Measurements from ENCODE around the gene KIAA0825. TPM values are rescaled to one million over a fixed set of nuclear protein-coding genes. Genes with fewer than 3 reads are reported as not detected.

The KIAA0825 gene
- total RNA-seq, 3 donors from 2014 or later (not counting 1 experiment from before 2014, with no cell fraction given): 2.4 to 5.0 (median 4.8) TPM

- Mint-ChIP-seq H3K4me3 (no peak overlapping the region), H3K4me1 (no peaks in the 10 kb centered on the region), H3K9me3 (peaks cover 0 to 2% of the 10 kb centered on the region in 2 donors), H3K36me3 (no peaks in the 10 kb centered on the region), H3K27me3 (ENCODE audit: low read depth in 2 of 2) (no peaks in the 10 kb centered on the region), H3K27ac (no peak overlapping the region)
- ATAC-seq (no peak), DNase-seq (no peak)
- no peaks in the 10 kb centered on the region for H3K9me3 ChIP-seq (ENCODE audit: control insufficient read depth, insufficient read depth, low read length)
- no peaks in the 10 kb centered on the region for H3K27me3 ChIP-seq (ENCODE audit: control insufficient read depth, insufficient read depth, low read length)
- H3K27ac ChIP-seq (ENCODE audit: low read length): no peak overlapping the region
- H3K36me3 ChIP-seq (ENCODE audit: control insufficient read depth, insufficient read depth, low read length): no peaks in the 10 kb centered on the region
- no peak for TF ChIP-seq CTCF (IDR thresholded peaks at IDR 0.05)
- intact Hi-C loops (cut with micrococcal nuclease): no loop called here
- H3K4me3 ChIP-seq (ENCODE audit: low read length): no peak overlapping the region
- H3K4me1 ChIP-seq (ENCODE audit: control insufficient read depth, insufficient read depth, low read length): no peaks in the 10 kb centered on the region
- 100% methylated on average over 1 of the region's 1 CpG for WGBS (ENCODE audit: insufficient coverage)
These were observed 240.3 kb downstream of the KIAA0825 start for GRCh38 chr5:94378062-94378461.

- Mint-ChIP-seq H3K27ac (no peak overlapping the region), H3K36me3 (no peaks in the 10 kb centered on the region), H3K4me1 (no peaks in the 10 kb centered on the region), H3K27me3 (ENCODE audit: low read depth in 2 of 2) (no peaks in the 10 kb centered on the region), H3K4me3 (no peak overlapping the region), H3K9me3 (peaks cover 0 to 2% of the 10 kb centered on the region in 2 donors)
- Histone ChIP-seq H3K36me3 (ENCODE audit: control insufficient read depth, insufficient read depth, low read length) (no peaks in the 10 kb centered on the region), H3K27ac (ENCODE audit: low read length) (no peak overlapping the region), H3K27me3 (ENCODE audit: control insufficient read depth, insufficient read depth, low read length) (no peaks in the 10 kb centered on the region), H3K4me3 (ENCODE audit: low read length) (no peak overlapping the region), H3K4me1 (ENCODE audit: control insufficient read depth, insufficient read depth, low read length) (no peaks in the 10 kb centered on the region), H3K9me3 (ENCODE audit: control insufficient read depth, insufficient read depth, low read length) (no peaks in the 10 kb centered on the region)
- DNase-seq: no peak
- intact Hi-C loops (cut with micrococcal nuclease): no loop called here
- 86% methylated on average over 2 of the region's 4 CpGs for WGBS (ENCODE audit: insufficient coverage)
- TF ChIP-seq CTCF (IDR thresholded peaks at IDR 0.05): no peak
- ATAC-seq: no peak
These were observed 241.6 kb downstream of the KIAA0825 start for GRCh38 chr5:94376672-94377345.

- no peaks in the 10 kb centered on the region for H3K9me3 ChIP-seq (ENCODE audit: control insufficient read depth, insufficient read depth, low read length)
These were observed 242.6 kb downstream of the KIAA0825 start for GRCh38 chr5:94375801-94376200.

More at GRCh38 chr5:94375801-94376200, 242.6 kb downstream of the KIAA0825 start:
- DNase-seq (no peak), ATAC-seq (no peak)
- no peak overlapping the region for H3K4me3 ChIP-seq (ENCODE audit: low read length)
- Mint-ChIP-seq H3K36me3 (no peaks in the 10 kb centered on the region), H3K9me3 (peaks cover 0 to 2% of the 10 kb centered on the region in 2 donors), H3K4me1 (no peaks in the 10 kb centered on the region), H3K27me3 (ENCODE audit: low read depth in 2 of 2) (no peaks in the 10 kb centered on the region), H3K27ac (no peak overlapping the region), H3K4me3 (no peak overlapping the region)
- no peaks in the 10 kb centered on the region for H3K36me3 ChIP-seq (ENCODE audit: control insufficient read depth, insufficient read depth, low read length)
- TF ChIP-seq CTCF (IDR thresholded peaks at IDR 0.05): no peak
- no peak overlapping the region for H3K27ac ChIP-seq (ENCODE audit: low read length)
- intact Hi-C loops (cut with micrococcal nuclease): no loop called here
- H3K27me3 ChIP-seq (ENCODE audit: control insufficient read depth, insufficient read depth, low read length): no peaks in the 10 kb centered on the region
- no peaks in the 10 kb centered on the region for H3K4me1 ChIP-seq (ENCODE audit: control insufficient read depth, insufficient read depth, low read length)
- WGBS (ENCODE audit: insufficient coverage): 90% methylated on average over 1 of the region's 2 CpGs

Measured in natural killer cell (primary cell).